22Rv1 (cell line): ENCODE results near the gene CDC14A.

Experiments used
- H3K27ac ChIP-seq: fragments of 450-650 bp; 2 replicates; pipeline ENCODE4 v1.5.1; 2017
- ZFX ChIP-seq: fragments of 450-650 bp; IDR thresholded peaks from 2 replicates; pipeline ENCODE4 v1.6.1; 2017; ENCODE audit warnings: antibody characterized with exemption, borderline replicate concordance
- TF ChIP-seq, protein P1 (sequence below): fragments of 450-650 bp; IDR thresholded peaks from 2 replicates; pipeline ENCODE4 v1.5.1; 2017; ENCODE audit warnings: mild to moderate bottlenecking

The CDC14A gene

DNA sequence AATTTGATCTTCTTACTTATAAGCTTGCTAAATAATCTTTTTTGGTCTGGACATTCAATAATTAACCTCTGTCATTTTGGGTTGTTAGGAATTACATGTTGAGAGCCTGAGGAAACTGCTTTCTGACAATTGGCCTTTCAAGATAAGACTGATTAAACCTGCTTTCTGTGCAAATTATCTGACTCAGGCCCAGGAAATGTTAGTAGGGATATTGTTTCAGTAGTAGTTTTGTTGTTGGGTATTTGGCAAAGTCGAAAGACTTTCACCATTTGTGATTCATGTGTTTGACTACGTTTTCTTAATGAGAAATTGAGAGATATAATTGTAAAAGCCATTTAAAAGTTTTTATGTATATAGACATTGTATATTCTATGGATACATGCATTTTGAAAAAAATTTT lies 104.6 kb downstream of the CDC14A start:
- H3K27ac ChIP-seq = no peak overlapping the region
- TF ChIP-seq, protein P1, sequence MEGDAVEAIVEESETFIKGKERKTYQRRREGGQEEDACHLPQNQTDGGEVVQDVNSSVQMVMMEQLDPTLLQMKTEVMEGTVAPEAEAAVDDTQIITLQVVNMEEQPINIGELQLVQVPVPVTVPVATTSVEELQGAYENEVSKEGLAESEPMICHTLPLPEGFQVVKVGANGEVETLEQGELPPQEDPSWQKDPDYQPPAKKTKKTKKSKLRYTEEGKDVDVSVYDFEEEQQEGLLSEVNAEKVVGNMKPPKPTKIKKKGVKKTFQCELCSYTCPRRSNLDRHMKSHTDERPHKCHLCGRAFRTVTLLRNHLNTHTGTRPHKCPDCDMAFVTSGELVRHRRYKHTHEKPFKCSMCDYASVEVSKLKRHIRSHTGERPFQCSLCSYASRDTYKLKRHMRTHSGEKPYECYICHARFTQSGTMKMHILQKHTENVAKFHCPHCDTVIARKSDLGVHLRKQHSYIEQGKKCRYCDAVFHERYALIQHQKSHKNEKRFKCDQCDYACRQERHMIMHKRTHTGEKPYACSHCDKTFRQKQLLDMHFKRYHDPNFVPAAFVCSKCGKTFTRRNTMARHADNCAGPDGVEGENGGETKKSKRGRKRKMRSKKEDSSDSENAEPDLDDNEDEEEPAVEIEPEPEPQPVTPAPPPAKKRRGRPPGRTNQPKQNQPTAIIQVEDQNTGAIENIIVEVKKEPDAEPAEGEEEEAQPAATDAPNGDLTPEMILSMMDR = no peak
- no peak for TF ChIP-seq ZFX

GRCh38 chr1:100457683-100458082 lies 105.4 kb downstream of the CDC14A start:
- TF ChIP-seq, protein P1 = no peak
- no peak for TF ChIP-seq ZFX
- H3K27ac ChIP-seq = no peak overlapping the region

- no peak overlapping the region for H3K27ac ChIP-seq
Measured at GRCh38 chr1:100458661-100459357, 106.5 kb downstream of the CDC14A start.

DNA sequence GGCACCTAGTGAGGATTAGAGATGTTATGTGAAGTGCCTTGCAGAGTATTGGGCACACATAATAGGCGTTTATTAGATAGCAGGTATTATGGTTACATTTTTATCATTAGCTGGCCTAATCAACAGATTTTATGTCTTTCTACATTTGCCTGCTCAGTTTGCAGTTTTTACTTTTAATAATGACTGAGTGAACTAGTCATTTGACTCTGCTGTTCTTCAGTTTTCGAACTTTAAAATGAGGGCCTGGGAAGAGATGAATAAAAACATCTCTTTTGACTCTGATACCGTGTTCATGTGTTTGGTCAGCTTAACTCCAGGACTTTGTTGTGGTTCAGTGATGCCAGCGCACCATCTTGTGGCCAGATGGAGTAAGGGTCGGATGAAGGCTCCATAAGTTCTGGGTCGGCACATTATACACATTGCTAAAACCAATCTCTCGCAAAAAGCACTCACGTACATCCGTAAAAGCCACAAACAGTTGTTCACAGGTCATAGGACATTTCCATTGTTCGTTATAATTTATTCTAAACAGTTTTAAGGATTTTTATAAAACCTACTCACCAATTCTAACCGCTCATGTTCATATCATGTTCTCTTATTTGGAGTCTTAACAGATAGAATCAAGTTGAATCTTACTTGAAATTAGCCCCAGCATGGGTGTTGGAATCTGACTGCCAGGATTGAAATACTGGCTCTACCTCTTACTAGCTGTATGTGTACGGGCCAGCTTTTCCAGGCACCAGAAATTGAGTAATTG lies 107.2 kb downstream of the CDC14A start:
- H3K27ac ChIP-seq = no peak overlapping the region
- TF ChIP-seq, protein P1 = peak; percentile 90
- no peak for TF ChIP-seq ZFX

More at GRCh38 chr1:100458661-100459357, 106.5 kb downstream of the CDC14A start:
- TF ChIP-seq, protein P1 = no peak
- TF ChIP-seq ZFX = no peak

GRCh38 chr1:100461222-100461621 lies 108.9 kb downstream of the CDC14A start:
- H3K27ac ChIP-seq = no peak overlapping the region
- TF ChIP-seq ZFX = no peak
- TF ChIP-seq, protein P1 = no peak

DNA sequence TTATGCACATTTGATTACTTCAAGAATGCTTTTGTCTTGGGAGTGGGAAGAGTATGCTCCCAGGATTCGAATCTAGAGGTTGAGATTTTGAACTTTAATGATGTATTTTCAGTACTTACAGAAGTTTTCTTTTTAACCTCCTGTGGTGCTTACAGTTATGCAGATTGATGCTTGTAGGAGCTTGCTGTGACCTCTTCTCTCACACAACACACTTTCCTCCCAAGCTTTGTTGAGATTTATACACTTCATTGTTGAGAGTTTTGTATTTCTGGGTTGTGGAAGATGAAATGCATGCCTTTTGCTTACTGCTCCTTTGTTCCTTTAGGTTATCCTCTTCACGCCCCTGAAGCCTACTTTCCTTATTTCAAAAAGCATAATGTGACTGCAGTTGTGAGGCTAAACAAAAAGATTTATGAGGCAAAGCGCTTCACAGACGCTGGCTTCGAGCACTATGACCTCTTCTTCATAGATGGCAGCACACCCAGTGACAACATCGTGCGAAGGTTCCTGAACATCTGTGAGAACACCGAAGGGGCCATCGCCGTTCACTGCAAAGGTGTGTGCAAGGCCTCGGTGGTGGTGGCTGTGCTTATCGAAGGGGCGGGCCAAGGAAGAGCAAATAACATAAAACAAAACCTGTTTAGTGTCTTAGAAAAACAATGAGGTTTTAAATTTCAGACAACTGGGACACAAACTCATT lies 110.2 kb downstream of the CDC14A start:
- peak overlapping the region; percentile 48 for H3K27ac ChIP-seq

More for the DNA sequence above, 110.2 kb downstream of the CDC14A start:
- TF ChIP-seq ZFX = no peak
- TF ChIP-seq, protein P1 = no peak
